ENCODE results near the gene FAM13B. TPM values are rescaled to one million over a fixed set of nuclear protein-coding genes. Genes with fewer than 3 reads are reported as not detected.

FAM13B gene
- total and polyA plus RNA-seq, 8 donors: 23.8 to 53.3 (median 46.6) TPM

DNA sequence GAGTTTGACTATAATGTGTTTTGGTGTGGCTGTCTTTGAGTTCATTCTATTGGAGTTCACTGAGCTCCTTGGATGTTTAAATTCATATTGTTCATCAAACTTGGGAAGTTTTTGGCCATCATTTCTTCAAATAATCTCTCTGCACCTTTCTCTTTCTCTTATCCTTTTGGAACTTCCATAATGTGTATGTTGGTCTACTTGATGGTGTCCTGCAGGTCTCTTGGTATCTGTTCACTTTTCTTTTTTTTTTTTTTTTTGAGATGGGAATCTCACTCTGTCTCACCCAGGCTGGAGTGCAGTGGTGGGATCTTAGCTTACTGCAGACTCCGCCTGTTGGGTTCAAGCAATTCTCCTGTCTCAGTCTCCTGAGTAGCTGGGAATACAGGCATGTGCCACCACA is 116.0 kb downstream of the FAM13B start:
- TF ChIP-seq, protein P1, sequence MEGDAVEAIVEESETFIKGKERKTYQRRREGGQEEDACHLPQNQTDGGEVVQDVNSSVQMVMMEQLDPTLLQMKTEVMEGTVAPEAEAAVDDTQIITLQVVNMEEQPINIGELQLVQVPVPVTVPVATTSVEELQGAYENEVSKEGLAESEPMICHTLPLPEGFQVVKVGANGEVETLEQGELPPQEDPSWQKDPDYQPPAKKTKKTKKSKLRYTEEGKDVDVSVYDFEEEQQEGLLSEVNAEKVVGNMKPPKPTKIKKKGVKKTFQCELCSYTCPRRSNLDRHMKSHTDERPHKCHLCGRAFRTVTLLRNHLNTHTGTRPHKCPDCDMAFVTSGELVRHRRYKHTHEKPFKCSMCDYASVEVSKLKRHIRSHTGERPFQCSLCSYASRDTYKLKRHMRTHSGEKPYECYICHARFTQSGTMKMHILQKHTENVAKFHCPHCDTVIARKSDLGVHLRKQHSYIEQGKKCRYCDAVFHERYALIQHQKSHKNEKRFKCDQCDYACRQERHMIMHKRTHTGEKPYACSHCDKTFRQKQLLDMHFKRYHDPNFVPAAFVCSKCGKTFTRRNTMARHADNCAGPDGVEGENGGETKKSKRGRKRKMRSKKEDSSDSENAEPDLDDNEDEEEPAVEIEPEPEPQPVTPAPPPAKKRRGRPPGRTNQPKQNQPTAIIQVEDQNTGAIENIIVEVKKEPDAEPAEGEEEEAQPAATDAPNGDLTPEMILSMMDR (IDR thresholded peaks at IDR 0.05): no peak
- H3K4me3 ChIP-seq: no peak overlapping the region
- no peaks in the 10 kb centered on the region for H3K27me3 ChIP-seq
- ATAC-seq: no peak
- no peaks in the 10 kb centered on the region for H3K36me3 ChIP-seq
- no peak overlapping the region for H3K27ac ChIP-seq
- intact Hi-C loops (cut with DNase I): no loop called here
- peaks cover 0 to 16% of the 10 kb centered on the region in 2 donors for H3K9me3 ChIP-seq
- DNase-seq: no peak
- H3K4me1 ChIP-seq: no peaks in the 10 kb centered on the region

DNA sequence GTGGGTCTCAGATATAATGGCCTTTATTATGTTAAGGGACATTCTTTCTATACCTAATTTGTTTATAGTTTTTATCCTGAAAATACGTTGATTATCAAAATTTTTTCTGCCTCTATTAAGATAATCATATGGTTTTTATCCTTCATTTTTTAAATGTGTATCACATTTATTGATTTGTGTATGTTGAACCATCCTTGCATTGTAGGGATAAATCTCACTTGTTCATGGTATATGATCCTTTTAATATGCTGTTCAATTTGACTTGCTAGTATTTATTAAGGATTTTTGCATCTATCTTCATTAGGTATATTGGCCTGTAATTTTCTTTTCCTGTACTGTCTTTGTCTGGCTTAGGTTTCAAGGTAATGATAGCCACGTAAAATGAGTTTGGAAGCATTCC is 118.1 kb downstream of the FAM13B start:
- Histone ChIP-seq H3K27ac (no peak overlapping the region), H3K36me3 (no peaks in the 10 kb centered on the region), H3K4me1 (no peaks in the 10 kb centered on the region), H3K9me3 (peaks cover 0 to 16% of the 10 kb centered on the region in 2 donors), H3K4me3 (no peak overlapping the region), H3K27me3 (no peaks in the 10 kb centered on the region)
- TF ChIP-seq, protein P1 (IDR thresholded peaks at IDR 0.05): no peak
- ATAC-seq (no peak), DNase-seq (no peak)
- intact Hi-C loops (cut with DNase I): no loop called here

DNA sequence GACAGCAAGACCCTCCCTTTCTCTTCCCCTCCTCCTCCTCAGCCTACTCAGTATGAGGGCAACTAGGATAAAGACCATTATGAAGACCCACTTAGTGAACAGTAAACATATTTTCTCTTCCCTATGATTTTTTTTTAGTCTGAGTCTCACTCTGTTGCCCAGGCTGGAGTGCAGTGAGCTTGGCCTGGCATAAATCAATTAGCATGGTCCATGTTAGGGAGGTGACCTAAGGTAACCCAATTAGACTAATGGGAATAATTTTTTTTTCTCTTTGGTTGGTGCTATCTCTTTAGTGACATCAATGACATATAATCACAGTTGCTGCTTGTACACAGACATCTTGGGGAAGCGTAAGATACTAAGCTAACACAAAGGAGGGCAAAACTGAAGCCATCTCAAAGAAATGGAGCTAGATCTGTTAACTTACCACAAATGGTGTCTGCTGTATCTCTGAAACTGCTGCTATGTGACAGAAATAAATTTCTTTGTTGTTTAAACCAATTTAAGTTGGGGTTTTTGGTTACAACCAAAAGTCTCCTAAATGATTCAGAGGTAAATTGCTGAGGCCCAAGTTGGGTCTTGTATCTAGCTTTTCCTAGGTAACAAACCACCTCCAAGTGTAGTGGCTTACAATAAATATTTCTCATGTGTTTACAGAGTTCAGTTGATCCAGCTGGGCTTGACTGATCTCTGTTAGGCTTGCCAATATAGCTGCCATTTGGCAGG is 130.3 kb downstream of the FAM13B start:
- Histone ChIP-seq H3K4me3 (no peak overlapping the region), H3K27ac (no peak overlapping the region), H3K4me1 (no peaks in the 10 kb centered on the region), H3K9me3 (no peaks in the 10 kb centered on the region), H3K36me3 (no peaks in the 10 kb centered on the region), H3K27me3 (no peaks in the 10 kb centered on the region)
- no peak for DNase-seq
- TF ChIP-seq, protein P1 (IDR thresholded peaks at IDR 0.05): no peak
- ATAC-seq: no peak
- intact Hi-C loops (cut with DNase I): no loop called here

DNA sequence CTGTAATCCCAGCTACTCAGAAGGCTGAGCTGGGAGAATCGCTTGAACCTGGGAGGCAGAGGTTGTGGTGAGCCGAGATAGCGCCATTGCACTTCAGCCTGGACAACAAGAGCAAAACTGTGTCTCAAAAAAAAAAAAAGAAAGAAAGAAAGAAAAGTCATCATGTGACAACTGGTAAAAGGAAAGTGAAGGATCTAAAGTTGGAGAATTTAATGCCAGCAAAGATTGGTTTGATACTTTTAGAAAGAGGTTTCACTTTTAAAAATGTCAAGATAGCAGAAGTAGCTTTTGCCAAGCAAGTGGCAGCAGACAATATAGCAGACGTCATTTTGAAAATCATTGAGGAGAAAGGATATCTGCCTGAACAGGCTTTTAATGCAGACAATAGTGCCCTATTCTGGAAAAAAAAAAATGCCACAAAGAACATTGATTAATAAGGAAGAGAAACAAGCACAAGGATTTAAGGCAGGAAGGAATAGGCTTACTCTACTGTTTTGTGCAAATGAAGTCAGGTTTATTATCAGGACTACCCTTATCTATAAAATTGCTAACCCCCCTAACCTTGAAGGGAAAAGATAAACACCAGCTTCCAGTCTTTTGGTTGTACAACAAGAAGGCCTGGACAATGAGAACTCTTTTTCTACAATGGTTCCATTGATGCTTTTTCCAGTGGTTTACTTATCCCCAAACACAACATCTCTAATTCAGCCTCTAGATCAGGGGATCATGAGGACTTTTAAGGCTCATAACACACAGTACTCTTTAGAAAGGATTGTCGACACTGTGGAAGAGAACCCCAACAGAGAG is 131.7 kb downstream of the FAM13B start:
- no peaks in the 10 kb centered on the region for H3K9me3 ChIP-seq
- no peak overlapping the region for H3K27ac ChIP-seq
- no peak overlapping the region for H3K4me3 ChIP-seq
- intact Hi-C loops (cut with DNase I): no loop called here
- DNase-seq (no peak), ATAC-seq (no peak)
- no peaks in the 10 kb centered on the region for H3K4me1 ChIP-seq
- TF ChIP-seq, protein P1 (IDR thresholded peaks at IDR 0.05): no peak
- H3K36me3 ChIP-seq: no peaks in the 10 kb centered on the region
- no peaks in the 10 kb centered on the region for H3K27me3 ChIP-seq

DNA sequence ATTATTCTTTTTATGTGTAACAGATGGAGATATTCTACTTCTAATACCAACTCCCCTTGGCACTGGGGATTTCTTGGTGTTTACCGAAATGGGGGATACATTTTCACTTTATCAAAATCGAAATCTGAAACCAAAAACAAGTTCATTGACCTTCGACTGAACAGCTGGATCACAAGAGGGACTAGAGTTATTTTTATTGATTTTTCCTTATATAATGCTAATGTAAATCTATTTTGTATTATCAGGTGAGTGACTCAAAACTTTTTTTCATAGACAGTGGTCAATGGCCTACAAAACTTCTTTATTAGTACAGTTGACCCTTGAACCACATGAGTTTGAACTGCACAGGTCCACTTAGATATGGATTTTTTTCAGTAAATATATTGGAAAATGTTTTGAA is 133.4 kb downstream of the FAM13B start:
- Histone ChIP-seq H3K4me1 (no peaks in the 10 kb centered on the region), H3K27ac (no peak overlapping the region), H3K9me3 (no peaks in the 10 kb centered on the region), H3K4me3 (no peak overlapping the region), H3K36me3 (no peaks in the 10 kb centered on the region), H3K27me3 (no peaks in the 10 kb centered on the region)
- ATAC-seq: no peak
- intact Hi-C loops (cut with DNase I): no loop called here
- no peak for DNase-seq
- TF ChIP-seq, protein P1 (IDR thresholded peaks at IDR 0.05): no peak
